ENCODE measurements around the gene IQSEC2. TPM values are rescaled to one million over a fixed set of nuclear protein-coding genes. Genes with fewer than 3 reads are reported as not detected.

Gene IQSEC2
- total RNA-seq, 1 donor from 2014 or later, result 18.1 TPM

DNA sequence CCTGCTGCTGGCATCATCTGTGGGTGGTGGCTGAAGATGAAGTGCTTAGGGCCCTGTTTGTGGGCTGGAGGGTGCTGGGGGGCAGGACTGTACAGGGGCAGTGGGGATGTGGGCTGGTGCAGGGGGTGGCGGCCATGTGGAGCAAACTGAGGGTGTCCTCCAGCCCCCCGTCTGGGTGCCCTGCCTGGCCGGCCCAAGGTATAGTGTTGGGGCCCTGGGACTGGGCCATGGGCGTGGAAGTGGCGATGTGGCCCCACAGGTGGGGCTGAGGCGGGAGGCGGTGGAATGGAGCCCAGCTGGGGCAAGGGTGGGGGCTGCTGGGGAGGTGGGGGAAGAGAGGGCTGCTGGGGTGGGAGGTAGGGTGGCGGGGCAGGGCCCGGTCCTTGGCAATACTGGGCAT, 46.9 kb downstream of the IQSEC2 start:
- no peak for TF ChIP-seq CTCF (IDR thresholded peaks at IDR 0.05; ENCODE audit: unreplicated experiment)
- DNase-seq (ENCODE audit: low spot score, unreplicated experiment), result no peak
- H3K4me3 Mint-ChIP-seq (ENCODE audit: low read depth), result no peak overlapping the region
- H3K36me3 Mint-ChIP-seq (ENCODE audit: insufficient read depth), result peaks cover 1% of the 10 kb centered on the region
- H3K27me3 Mint-ChIP-seq, result no peaks in the 10 kb centered on the region
- no peak overlapping the region for H3K27ac Mint-ChIP-seq
- H3K4me1 Mint-ChIP-seq (ENCODE audit: low read depth), result no peaks in the 10 kb centered on the region
- H3K9me3 Mint-ChIP-seq (ENCODE audit: low read depth), result peaks cover 6% of the 10 kb centered on the region

GRCh38 chrX:53233536-53233935, 47.8 kb downstream of the IQSEC2 start:
- peaks cover 2% of the 10 kb centered on the region for H3K9me3 Mint-ChIP-seq (ENCODE audit: low read depth)
- no peak overlapping the region for H3K4me3 Mint-ChIP-seq (ENCODE audit: low read depth)

DNA sequence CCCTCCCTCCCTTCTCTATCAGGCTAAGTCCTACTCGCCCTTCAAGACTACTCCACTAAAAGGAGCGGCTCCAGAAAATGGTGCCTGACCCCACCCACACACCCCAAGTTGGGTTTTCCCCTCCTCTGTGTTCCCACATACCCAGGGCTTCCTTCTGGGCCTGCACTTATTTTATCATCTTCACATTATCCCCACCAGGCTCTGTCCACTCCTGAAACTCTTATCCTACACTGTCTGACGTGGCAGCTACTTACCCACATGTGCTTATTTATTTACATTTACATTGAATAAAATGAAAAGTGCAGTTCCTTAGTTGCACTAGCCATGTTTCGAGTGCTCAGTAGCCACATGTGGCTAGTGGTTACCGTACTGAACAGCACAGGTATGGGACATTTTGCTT, 51.3 kb downstream of the IQSEC2 start:
- Mint-ChIP-seq H3K27me3 (no peaks in the 10 kb centered on the region), H3K4me3 (ENCODE audit: low read depth) (no peak overlapping the region), H3K4me1 (ENCODE audit: low read depth) (no peaks in the 10 kb centered on the region), H3K9me3 (ENCODE audit: low read depth) (peaks cover 9% of the 10 kb centered on the region), H3K36me3 (ENCODE audit: insufficient read depth) (peaks cover 1% of the 10 kb centered on the region), H3K27ac (no peak overlapping the region)
- TF ChIP-seq CTCF (IDR thresholded peaks at IDR 0.05; ENCODE audit: unreplicated experiment), result no peak
- DNase-seq (ENCODE audit: low spot score, unreplicated experiment), result no peak

More at GRCh38 chrX:53233536-53233935, 47.8 kb downstream of the IQSEC2 start:
- no peak for DNase-seq (ENCODE audit: low spot score, unreplicated experiment)
- Mint-ChIP-seq H3K4me1 (ENCODE audit: low read depth) (no peaks in the 10 kb centered on the region), H3K27me3 (no peaks in the 10 kb centered on the region), H3K36me3 (ENCODE audit: insufficient read depth) (peaks cover 1% of the 10 kb centered on the region), H3K27ac (no peak overlapping the region)
- no peak for TF ChIP-seq CTCF (IDR thresholded peaks at IDR 0.05; ENCODE audit: unreplicated experiment)

DNA sequence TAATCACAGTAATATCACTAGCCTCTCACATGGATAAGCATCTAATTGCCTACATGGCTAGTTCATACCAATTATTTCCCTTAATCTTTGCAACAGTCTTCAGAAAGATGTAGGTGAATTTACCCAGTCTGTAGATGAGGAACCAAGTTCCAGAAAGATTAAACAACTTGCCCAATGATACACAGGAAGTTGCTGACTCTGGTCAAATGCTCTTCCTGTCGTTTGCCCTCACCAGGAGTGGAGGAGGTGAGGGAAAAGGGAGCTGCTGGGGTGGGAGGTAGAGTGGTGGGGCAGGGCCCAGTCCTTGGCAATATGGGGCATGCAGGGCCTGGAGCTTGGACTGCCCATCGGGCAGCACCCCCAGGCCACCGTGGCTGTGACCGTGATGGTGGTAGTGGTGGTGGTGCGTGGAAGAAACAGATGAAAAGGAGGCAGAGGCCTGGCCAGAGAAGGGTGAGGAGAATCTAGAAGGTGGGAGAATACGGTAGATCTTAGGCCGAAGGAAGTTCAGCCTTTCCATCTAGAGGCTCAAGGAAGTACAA, 54.1 kb downstream of the IQSEC2 start:
- Mint-ChIP-seq H3K4me1 (ENCODE audit: low read depth) (peaks cover 13% of the 10 kb centered on the region), H3K27me3 (no peaks in the 10 kb centered on the region), H3K9me3 (ENCODE audit: low read depth) (peaks cover 11% of the 10 kb centered on the region), H3K36me3 (ENCODE audit: insufficient read depth) (peaks cover 5% of the 10 kb centered on the region), H3K27ac (no peak overlapping the region), H3K4me3 (ENCODE audit: low read depth) (no peak overlapping the region)
- no peak for DNase-seq (ENCODE audit: low spot score, unreplicated experiment)
- no peak for TF ChIP-seq CTCF (IDR thresholded peaks at IDR 0.05; ENCODE audit: unreplicated experiment)

- H3K36me3 Mint-ChIP-seq (ENCODE audit: insufficient read depth), result peaks cover 4% of the 10 kb centered on the region
- peaks cover 9% of the 10 kb centered on the region for H3K9me3 Mint-ChIP-seq (ENCODE audit: low read depth)
- H3K27ac Mint-ChIP-seq, result peak within 1 kb of the TSS; percentile 100
- no peak for TF ChIP-seq CTCF (IDR thresholded peaks at IDR 0.05; ENCODE audit: unreplicated experiment)
- DNase-seq (ENCODE audit: low spot score, unreplicated experiment), result peak; percentile 63
- H3K4me1 Mint-ChIP-seq (ENCODE audit: low read depth), result peaks cover 15% of the 10 kb centered on the region
- peak within 1 kb of the TSS; percentile 94 for H3K4me3 Mint-ChIP-seq (ENCODE audit: low read depth)
- no peaks in the 10 kb centered on the region for H3K27me3 Mint-ChIP-seq
Measured at GRCh38 chrX:53224860-53225797, 56.3 kb downstream of the IQSEC2 start, which contains the start of gene KDM5C. KDM5C (minus strand) TSS chrX:53225207; CDS start chrX:53224889, 318 bp downstream.
